Right lobe of liver (tissue), 4 donors: ENCODE results near the gene IDS.

Source experiments
- POLR2A ChIP-seq: fragments of 450-650 bp; IDR thresholded peaks from one replicate; pipeline ENCODE4 v1.6.1; 2017; ENCODE audit warnings: antibody characterized with exemption, mild to moderate bottlenecking
- TF ChIP-seq, protein P1 (sequence below), 4 donors: fragments of 200-600 bp in 3 of 4; fragments of 450-650 bp in 1 of 4; IDR thresholded peaks; one replicate each; pipeline versions ENCODE4 v1.5.1 to v1.8.0; 2016 to 2022; ENCODE audit warnings: antibody characterized with exemption in 4 of 4, mild to moderate bottlenecking in 2 of 4
- donor health status: DM: no; HTN: no; CAD: no.
- donor health status: DM: no; HTN: no; CAD: no.
- donor health status: DM: no; HTN: yes; CAD: no.

DNA sequence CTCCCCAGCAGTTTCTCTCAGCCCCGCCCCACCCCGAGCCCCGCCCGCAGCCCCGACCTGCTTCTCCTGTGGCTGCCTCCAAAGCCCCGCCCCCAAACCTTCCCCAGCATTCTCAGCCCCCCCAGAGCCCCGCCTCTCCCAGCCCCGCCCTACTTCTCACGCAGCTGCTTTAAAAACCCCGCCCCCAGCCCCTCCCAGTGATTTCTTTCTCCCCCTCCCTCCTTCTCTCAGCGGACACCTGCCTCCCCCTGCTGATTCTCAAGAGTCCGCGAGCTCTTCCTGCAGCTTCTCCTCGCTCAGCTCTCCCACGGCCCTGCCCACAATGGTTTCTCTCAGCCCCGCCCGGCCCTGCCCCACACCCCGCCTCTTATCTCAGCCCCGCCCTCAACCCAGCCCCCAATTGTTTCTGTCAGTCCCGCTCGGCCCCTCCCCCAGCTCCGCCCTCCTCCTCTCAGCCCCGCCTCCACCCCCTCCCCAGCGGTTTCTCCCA lies 35.1 kb upstream of the IDS start:
- TF ChIP-seq, protein P1, sequence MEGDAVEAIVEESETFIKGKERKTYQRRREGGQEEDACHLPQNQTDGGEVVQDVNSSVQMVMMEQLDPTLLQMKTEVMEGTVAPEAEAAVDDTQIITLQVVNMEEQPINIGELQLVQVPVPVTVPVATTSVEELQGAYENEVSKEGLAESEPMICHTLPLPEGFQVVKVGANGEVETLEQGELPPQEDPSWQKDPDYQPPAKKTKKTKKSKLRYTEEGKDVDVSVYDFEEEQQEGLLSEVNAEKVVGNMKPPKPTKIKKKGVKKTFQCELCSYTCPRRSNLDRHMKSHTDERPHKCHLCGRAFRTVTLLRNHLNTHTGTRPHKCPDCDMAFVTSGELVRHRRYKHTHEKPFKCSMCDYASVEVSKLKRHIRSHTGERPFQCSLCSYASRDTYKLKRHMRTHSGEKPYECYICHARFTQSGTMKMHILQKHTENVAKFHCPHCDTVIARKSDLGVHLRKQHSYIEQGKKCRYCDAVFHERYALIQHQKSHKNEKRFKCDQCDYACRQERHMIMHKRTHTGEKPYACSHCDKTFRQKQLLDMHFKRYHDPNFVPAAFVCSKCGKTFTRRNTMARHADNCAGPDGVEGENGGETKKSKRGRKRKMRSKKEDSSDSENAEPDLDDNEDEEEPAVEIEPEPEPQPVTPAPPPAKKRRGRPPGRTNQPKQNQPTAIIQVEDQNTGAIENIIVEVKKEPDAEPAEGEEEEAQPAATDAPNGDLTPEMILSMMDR (IDR thresholded peaks at IDR 0.05), result no peak
- no peak for TF ChIP-seq POLR2A
